Glomerular endothelial cell (primary cell): ENCODE results near the gene MRPS27. TPM values are rescaled to one million over a fixed set of nuclear protein-coding genes. Genes with fewer than 3 reads are reported as not detected.

Experiments
- DNase-seq: peaks from one replicate; pipeline ENCODE4 v3.0.0-alpha.2; 2011; ENCODE audit warnings: low read depth, low spot score; ENCODE audit errors: extremely low read depth
- total RNA-seq: library from RNA; depleted of rRNA; stranded (reverse); fragments of >200 nt; gene quantifications from 2 replicates; pipeline ENCODE4 v1.2.3, GENCODE V29; 2015

MRPS27 gene
- total RNA-seq, 1 donor from 2014 or later = 45.9 TPM

- no peak for DNase-seq
Observed at GRCh38 chr5:72266862-72267261, 53.2 kb downstream of the MRPS27 start.

- no peak for DNase-seq
Observed at GRCh38 chr5:72265032-72265877, 54.8 kb downstream of the MRPS27 start.

GRCh38 chr5:72256536-72256935 is 63.5 kb downstream of the MRPS27 start:
- no peak for DNase-seq

GRCh38 chr5:72255670-72256069 is 64.4 kb downstream of the MRPS27 start:
- DNase-seq = no peak

- no peak for DNase-seq
Observed at GRCh38 chr5:72255237-72255636, 64.8 kb downstream of the MRPS27 start.

- DNase-seq = no peak
Observed at GRCh38 chr5:72252574-72253155, 67.4 kb downstream of the MRPS27 start.

GRCh38 chr5:72252008-72252407 is 68.0 kb downstream of the MRPS27 start:
- DNase-seq = no peak

- DNase-seq = no peak
Observed at GRCh38 chr5:72251386-72251785, 68.7 kb downstream of the MRPS27 start.

- DNase-seq = no peak
Observed at GRCh38 chr5:72248410-72248981, 71.5 kb downstream of the MRPS27 start.

- no peak for DNase-seq
Observed at GRCh38 chr5:72246954-72247442, 73.0 kb downstream of the MRPS27 start.

GRCh38 chr5:72245951-72246532 is 74.0 kb downstream of the MRPS27 start:
- DNase-seq = no peak

- DNase-seq = no peak
Observed at GRCh38 chr5:72245546-72245945, 74.5 kb downstream of the MRPS27 start.

GRCh38 chr5:72244862-72245371 is 75.1 kb downstream of the MRPS27 start:
- DNase-seq = no peak

- no peak for DNase-seq
Observed at GRCh38 chr5:72243706-72244105, 76.3 kb downstream of the MRPS27 start.

- DNase-seq = no peak
Observed at GRCh38 chr5:72242796-72243475, 77.1 kb downstream of the MRPS27 start.

GRCh38 chr5:72241346-72242003 is 78.6 kb downstream of the MRPS27 start:
- no peak for DNase-seq

GRCh38 chr5:72238712-72239445 is 81.2 kb downstream of the MRPS27 start:
- DNase-seq = no peak

GRCh38 chr5:72237879-72238278 is 82.2 kb downstream of the MRPS27 start:
- no peak for DNase-seq

GRCh38 chr5:72237415-72237814 is 82.6 kb downstream of the MRPS27 start:
- DNase-seq = no peak
